GM21529 (cell line): Measurements from ENCODE around the gene HSPA4.

Source experiments
- ATAC-seq: cut with Tn5 transposase; IDR thresholded peaks from one replicate; pipeline ENCODE4 v1.9.1; 2021; ENCODE audit not compliant: unreplicated experiment

Gene HSPA4

GRCh38 chr5:133154274-133155075 lies 102.7 kb downstream of the HSPA4 start:
- ATAC-seq = no peak

- no peak for ATAC-seq
Observed at GRCh38 chr5:133155326-133155969, 103.6 kb downstream of the HSPA4 start.
